Measurements from ENCODE around the gene TTLL1. TPM values are rescaled to one million over a fixed set of nuclear protein-coding genes. Genes with fewer than 3 reads are reported as not detected.

The TTLL1 gene
- 6.6 and 6.7 TPM in 2 replicates for total RNA-seq

- intact Hi-C loops (cut with micrococcal nuclease), result loop anchor here (1.0 kb wide), 1 partner anchor 54 kb away; the partner anchor contains the start of gene MCAT
Observed at GRCh38 chr22:43088984-43089717, at the start of gene TTLL1. Gene TTLL1, minus strand, starts transcription at chr22:43089391. Its CDS starts 13,805 bp downstream, at chr22:43075586.

- intact Hi-C loops (cut with micrococcal nuclease), result no loop called here
Observed at GRCh38 chr22:43136801-43137200, 47.6 kb upstream of the TTLL1 start.

GRCh38 chr22:43136255-43136654 is 47.1 kb upstream of the TTLL1 start:
- intact Hi-C loops (cut with micrococcal nuclease), result no loop called here

- intact Hi-C loops (cut with micrococcal nuclease), result no loop called here
Observed at GRCh38 chr22:43135565-43135964, 46.4 kb upstream of the TTLL1 start.

GRCh38 chr22:43134553-43134952 is 45.4 kb upstream of the TTLL1 start:
- intact Hi-C loops (cut with micrococcal nuclease), result no loop called here

- intact Hi-C loops (cut with micrococcal nuclease), result no loop called here
Observed at GRCh38 chr22:43133401-43133800, 44.2 kb upstream of the TTLL1 start.

GRCh38 chr22:43131773-43132501 is 42.7 kb upstream of the TTLL1 start:
- intact Hi-C loops (cut with micrococcal nuclease), result no loop called here

- intact Hi-C loops (cut with micrococcal nuclease), result no loop called here
Observed at GRCh38 chr22:43129426-43130425, 40.5 kb upstream of the TTLL1 start.

GRCh38 chr22:43128928-43129424 is 39.8 kb upstream of the TTLL1 start:
- intact Hi-C loops (cut with micrococcal nuclease), result no loop called here

GRCh38 chr22:43128116-43128515 is 38.9 kb upstream of the TTLL1 start:
- intact Hi-C loops (cut with micrococcal nuclease), result no loop called here

- intact Hi-C loops (cut with micrococcal nuclease), result no loop called here
Observed at GRCh38 chr22:43127166-43127908, 38.1 kb upstream of the TTLL1 start.

GRCh38 chr22:43126501-43127165 is 37.4 kb upstream of the TTLL1 start:
- intact Hi-C loops (cut with micrococcal nuclease), result no loop called here

GRCh38 chr22:43118953-43119458 is 29.8 kb upstream of the TTLL1 start:
- intact Hi-C loops (cut with micrococcal nuclease), result no loop called here

GRCh38 chr22:43118024-43118849 is 29.0 kb upstream of the TTLL1 start:
- intact Hi-C loops (cut with micrococcal nuclease), result no loop called here

GRCh38 chr22:43116932-43117331 is 27.7 kb upstream of the TTLL1 start:
- intact Hi-C loops (cut with micrococcal nuclease), result no loop called here

- intact Hi-C loops (cut with micrococcal nuclease), result loop anchor here (5.0 kb wide), 1 partner anchor 37 kb away; the partner anchor contains the start of gene TSPO
Observed at GRCh38 chr22:43114958-43115357, 25.8 kb upstream of the TTLL1 start.

GRCh38 chr22:43113526-43114251 is 24.5 kb upstream of the TTLL1 start:
- intact Hi-C loops (cut with micrococcal nuclease), result loop anchor here (5.0 kb wide), 1 partner anchor 39 kb away; the partner anchor contains the start of gene TSPO

Data from T-helper 2 cell treated with Interferon-gamma antibody and Interleukin-4, amounts not matched to agents 100 ng/mL and 5 ng/mL, for 36 hours (primary cell).